HG02588 (cell line): ENCODE measurements around the gene PLAAT1.
A peak's percentile ranks its signal among the peaks of the same experiment; 100 is the strongest.

Source experiments
- ATAC-seq: cut with Tn5 transposase; IDR thresholded peaks from one replicate; pipeline ENCODE4 v1.9.1; 2021; ENCODE audit warnings: mild to moderate bottlenecking, moderate library complexity; ENCODE audit not compliant: unreplicated experiment

PLAAT1 gene

DNA sequence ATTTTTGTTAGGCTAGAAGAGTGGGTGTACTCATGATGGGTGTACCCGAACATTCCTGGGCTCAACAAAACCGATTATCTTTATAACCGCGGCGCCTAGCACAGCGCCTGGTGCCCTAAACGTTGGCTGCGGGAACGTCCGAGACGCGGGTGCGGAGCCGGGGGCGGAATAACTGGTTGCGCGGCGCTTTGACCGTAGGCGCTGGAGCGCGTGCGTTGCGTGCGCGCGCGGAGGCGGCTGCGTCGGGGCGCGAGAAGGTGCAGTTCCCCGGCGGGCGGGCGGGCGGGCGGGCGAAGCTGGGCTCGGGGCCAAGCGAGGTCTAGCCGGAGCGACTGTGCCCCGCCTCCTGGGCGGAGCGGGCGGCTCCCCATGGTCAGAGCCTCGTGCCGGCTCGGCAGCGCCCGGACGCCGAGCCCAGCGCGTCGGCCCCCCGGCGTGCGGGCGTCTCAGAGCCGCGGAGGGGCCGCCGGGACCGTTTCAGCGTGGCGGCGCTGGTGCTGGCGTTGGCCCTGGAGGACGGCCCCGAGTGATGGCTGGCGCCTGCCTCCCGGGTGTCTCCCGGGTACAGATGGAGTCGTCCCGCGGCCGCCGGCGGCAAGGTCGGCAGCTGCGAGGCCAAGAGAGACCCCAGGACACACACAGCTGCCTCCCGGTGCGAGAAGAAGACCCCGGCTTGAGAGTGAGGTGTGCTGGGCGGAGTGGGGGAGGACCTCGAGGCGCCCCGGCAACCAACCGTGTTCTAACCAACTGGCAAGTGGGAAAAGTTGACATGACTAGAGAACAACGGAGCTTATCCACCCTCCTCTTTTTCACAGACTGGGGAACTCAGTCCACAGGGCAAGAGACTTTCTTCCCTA lies at the start of gene PLAAT1:
TSS of gene PLAAT1 (plus strand) at position 373 of the 857 bp plus-strand sequence. CDS start 14,429 bp downstream, outside the sequence.
- ATAC-seq, result peak; percentile 66

DNA sequence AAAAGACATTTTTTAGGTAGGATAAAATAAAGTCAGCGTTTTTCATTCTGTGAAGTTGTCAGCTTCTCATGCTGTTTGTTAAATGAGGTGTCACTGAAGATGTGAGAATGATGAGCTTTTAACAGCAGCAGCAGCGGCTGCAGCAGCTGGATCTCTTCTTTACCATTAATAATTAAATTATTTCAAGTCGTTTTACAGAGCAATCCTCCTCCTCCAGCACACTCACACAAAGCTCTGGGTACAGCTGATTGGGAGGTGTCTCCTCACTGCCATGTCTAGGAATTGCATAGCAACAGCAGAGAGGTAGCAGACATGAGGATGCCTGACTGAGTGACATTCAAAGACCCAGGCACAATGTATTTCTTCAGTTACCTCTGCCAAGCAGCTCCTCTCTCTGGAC lies 46.7 kb upstream of the PLAAT1 start:
- ATAC-seq, result no peak

DNA sequence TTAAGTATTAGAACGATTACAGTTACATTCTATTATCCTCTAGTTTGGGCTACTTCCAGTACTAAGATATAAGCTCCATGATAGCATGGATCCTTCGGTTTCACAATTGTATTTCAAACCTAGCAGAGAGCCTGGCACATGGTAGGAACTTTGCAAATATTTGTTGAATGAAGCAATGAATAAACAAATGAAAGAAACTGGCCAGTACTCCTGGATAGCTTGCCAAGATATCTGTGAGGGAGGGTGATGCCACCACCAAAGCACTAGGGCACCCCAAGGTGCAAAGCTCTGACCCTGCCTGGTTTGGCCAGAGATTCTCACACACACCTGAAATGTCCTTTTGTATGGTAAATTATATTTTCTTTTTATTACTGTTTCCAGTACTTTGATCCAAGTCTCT lies 44.3 kb upstream of the PLAAT1 start:
- ATAC-seq, result no peak

DNA sequence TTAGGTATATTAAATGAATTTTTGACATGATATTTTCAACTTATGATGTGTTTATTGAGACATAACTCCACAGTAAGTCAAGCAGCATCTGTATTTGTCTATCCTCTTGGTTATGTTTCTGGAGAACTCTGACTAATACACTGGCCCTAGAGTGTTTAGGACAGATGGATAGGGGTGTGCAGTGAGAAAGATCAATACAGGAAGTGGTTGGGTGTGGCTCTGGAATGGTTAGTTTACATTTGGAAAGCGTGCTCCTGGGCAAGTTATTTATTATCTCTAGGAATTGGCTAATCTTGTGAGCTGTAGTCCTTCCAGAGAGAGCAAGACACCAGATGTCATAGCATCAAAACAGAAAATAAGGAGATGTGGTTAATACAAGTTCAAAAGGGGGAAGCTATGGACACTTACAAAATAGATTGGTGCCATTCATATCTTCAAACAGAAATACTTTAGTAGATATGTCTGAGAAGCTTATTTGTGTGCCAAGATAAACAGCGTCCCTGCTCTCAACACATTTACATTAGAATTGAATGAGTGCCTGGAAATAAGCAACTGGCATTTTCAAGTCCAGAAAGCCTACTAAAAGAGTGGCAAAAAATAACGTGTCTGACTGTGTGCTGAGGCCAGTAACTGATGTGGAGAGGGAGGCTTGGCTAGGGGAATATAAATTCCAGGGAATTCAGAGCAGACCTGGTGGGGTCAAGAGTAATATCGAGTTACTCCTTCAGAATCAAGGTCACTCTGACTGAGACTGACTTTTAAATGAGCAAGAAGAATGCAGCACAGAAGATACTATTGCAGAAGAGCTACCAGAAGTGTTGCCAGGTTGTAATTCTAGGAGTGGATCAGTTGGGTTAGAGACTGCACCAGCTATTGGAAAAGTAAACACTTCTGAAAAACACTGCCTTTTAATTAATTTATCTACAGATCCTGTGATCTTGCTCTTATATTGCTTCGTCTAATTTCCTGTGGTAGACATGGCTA lies 33.4 kb upstream of the PLAAT1 start:
- no peak for ATAC-seq

DNA sequence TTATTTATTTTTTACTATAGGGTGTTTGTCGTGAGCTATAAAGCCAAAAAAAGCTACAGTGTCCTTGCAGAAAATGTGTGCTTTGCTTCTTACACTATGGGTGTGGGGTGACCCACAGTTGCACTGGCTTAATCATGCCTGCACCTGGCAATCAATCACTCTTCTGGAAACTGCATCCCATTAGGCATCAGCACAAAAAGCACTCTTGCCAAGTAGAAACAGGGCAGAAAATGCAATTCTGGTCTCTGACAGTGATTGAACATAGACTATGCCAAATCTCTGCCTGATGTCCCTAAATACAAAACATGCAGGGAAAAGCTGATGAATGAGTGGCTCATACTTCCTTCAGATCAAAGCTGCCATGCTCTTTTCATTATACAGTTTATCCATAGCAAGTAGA lies 30.4 kb upstream of the PLAAT1 start:
- no peak for ATAC-seq

DNA sequence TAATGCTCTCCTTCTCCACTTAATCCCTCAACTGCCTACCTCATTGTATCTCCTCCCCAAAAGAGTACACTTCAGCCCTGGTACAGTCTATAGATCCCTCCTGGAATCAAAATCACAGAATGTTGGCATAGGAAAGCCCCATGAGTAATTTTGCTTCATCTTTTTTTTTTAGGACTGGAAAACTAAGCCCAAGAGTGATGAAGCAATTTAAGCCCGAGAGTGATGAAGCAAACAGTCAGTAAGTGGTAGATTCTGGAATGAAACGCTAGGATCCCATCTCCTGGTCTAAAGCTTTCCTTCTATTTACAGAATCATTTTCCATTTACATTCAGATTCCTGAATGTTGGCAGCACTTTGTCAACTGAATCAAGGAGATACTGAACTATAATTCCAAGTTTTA lies 29.8 kb upstream of the PLAAT1 start:
- ATAC-seq, result no peak

DNA sequence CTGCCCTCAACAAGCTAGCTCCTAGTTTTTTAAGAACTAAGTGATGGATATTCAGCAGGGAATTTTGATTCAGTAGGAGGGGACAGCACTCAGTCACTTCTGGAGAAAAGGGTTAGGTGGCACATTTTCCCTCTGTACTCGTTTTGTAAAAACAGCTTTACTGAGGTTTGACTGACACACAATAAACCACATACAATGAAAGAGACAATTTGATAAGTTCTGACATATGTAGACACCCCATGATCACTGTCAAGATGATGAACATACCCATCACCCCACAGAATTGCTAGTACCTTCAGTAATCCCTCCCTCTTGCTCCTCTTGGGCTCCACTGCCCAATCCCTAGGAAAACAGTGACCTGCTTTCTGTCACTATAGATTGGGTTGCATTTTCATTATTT lies 29.0 kb upstream of the PLAAT1 start:
- no peak for ATAC-seq

DNA sequence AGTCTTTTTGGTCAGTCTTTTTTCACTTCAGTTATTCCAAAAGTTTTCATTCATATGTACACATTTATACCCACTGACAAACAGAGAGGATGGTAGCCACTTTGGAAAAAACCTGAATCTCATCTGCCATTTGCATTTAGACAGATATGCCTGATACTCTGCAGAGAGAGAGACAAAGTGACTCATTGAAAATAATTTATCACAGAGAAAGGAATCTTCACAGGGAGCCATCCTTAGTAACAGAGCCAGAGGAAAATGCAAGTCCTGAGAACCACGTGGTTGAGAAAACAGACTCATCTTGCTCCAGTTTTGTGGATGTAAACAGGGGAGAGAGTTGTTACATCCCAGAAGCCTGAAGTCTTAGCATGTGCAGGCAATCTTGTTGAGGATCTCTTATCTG lies 28.2 kb upstream of the PLAAT1 start:
- ATAC-seq, result no peak

DNA sequence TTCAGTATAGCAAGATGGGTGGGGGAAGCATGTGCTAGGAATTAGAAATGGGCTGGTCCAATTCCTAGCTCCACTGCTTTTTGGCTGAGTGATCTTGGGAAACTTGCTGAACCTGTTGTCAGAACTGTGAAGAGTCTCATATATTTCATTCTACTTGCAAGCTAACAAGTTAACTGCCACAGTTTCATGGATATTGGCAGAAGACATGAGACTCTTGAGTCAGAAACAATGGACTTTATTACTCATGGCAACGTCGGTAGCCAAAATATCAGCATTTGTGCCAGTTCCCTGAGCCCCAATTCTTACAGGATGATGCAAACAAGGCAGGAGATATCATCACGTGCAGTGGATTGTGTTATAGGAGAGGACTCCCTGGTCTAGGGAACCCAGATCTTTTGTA lies 26.6 kb upstream of the PLAAT1 start:
- no peak for ATAC-seq

DNA sequence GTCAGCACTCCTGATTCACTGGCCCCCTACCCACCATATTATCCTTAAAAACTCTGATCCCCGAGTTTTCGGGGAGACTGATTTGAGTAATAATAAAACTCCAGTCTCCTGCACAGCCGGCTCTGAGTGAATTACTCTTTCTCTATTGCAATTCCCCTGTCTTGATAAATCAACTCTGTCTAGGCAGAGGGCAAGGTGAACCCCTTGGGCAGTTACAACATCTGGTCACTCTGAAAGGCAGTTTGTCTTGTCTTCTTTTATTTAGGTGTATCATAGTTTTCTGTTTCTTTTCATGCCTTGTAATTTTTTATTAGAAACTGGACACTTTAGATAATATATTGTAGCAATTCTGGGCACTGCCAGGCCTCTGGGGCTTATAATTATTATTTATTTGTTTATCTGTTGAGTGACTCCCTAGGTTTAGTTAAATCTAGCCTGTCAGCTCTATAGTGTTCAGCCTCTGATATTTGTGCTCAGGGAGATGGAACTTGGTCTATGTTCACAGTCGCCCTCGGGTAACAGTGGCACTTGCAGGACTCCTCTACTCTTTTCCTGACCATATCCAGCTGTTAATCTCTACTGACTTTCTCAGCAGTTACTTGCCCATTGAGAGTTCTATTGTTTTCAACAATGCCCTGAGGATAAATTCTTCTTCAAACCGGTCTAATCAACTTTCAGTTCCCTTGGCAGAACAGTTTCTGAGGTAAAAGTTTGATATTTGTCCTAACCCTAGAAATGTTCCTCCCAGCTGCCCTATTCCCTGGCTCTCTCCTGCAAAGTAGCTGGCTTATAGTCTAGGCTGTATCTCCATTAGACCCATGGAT lies 15.5 kb upstream of the PLAAT1 start:
- no peak for ATAC-seq

DNA sequence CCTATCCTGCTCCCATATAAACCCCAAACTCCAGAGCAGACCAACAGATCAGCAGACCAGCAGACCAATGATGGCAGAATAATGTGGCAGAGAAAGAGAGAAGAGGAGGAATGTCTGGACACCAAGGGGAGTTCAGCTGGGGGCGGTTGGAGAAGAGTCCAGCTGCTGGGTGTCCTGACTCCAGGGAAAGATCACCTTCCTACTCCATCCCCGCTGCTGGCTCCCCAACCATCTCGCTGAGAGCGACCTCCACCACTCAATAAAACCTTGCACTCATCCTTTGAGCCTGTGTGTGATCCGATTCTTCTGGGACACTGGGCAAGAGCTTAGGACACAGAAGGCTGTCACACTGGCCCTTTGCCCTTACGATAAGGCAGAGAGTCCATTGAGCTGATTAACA lies 12.8 kb upstream of the PLAAT1 start:
- ATAC-seq, result no peak

DNA sequence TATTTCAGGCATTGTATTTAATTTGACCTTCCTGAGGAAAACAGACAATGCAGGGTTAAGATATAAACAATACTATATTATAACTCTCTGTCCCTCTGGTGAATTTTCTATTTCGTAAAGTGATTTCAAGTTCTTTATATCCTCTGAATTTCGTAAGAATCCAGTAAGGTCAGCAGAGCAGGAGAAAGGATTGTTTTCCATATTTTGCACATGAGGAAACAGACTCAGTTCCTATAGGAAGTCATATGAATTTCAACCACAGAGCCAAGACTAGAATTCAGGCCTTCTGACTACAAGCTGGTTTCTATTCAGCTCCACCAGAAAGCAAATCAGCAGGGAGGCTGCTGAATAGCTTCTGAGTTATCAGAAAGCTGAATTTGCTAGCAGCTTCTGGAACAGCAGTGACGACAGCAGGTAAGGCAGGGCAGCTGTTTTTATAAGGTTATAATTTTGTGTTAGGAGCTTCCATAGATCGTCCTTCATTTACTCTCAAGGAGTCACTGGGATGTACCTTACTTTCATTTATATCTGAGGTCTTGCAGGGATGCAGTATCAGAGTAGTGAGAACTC lies 11.1 kb upstream of the PLAAT1 start:
- ATAC-seq, result no peak

DNA sequence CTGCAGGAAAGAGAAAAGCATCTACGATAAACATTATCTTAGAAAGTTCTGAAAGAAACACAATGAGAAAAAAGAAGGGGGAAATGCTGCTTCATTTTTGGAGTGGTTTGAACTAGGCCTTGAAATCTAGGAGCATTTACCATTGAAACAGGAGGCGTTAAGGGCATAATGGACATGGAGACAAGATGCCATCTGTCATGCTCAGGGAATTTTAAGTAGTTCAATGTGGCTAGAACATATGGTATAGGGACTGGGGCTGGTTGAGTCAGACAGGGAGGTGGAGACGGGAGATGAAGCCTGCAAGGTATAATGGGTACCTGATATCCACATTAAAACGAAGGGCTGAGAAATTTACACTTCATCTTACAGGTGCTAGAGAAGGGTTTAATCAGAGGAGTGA lies 10.4 kb upstream of the PLAAT1 start:
- ATAC-seq, result no peak

DNA sequence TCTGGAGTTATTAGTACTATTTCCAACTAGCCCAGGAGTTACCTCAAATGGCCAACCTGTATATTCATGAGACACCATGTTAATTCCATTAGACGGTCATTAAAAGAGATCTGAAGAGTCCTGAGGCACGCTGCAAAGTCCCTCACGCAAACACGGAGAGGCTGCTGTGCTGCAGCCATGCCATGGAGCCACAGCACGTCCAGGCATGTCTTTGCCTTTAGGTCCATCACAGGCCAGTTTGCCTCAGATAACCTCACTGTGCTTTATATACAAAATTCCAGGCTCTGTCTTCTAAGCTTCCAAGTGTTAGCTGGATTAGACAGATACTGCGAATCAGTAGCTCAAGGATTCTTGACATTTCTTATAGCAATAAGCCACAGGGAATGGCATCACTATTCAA lies 9.8 kb upstream of the PLAAT1 start:
- ATAC-seq, result no peak

DNA sequence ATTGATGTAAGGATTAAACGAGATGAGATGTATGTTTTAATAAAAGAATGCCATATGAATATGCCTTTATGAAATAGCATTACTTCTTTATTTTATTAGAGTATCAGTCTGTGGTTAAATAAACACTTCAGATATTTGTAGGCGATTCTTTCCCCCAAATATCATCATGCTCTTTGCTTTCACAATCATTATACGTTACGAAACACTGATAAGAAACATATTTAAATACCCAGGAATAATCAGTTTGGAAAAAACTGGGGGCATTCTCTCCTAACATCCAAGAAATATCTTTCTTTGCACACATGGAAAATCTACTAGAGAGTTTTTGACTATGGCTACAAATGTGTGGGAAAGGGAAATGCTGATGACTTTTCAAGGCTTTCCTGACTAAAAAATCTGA lies 4.4 kb upstream of the PLAAT1 start:
- ATAC-seq, result no peak

DNA sequence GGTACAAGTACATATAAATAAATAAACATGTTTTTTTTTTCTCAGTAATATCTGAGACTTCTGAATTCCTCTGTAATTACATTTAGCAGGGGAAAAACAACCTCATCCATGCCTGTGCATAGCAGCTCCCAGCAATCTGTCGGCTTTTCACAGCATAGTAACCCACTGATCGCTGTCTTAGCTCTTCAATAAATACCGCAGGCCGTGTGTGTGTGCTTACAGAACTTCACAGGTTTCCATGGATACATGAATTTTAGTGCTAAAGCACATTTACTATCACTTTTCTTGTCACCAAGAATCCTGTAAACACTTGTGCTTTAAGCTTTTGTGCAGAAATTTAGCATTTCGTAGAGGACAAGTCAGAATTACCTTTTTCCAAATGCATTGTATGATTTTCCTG lies 4.0 kb upstream of the PLAAT1 start:
- no peak for ATAC-seq

DNA sequence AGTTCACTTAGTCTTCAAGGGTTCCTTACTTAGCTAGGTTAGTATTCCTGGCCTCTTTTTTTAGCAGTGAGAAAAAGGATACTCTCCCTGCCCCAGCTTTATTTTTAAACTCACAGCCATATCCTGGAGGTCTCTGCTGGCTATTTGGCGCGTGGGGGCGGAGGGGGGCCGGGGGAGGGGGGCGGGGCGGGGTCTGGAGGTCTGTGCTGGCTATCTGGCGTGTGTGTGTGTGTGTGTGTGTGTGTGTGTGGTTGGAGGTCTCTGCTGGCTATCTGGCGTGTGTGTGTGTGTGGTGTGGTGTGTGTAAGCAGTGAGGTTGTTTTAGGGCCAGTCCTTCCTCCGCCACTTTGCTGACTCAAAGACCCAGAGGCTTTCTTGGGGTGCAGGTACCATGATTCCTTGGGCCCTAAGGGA lies 579 bp upstream of the PLAAT1 start:
- ATAC-seq, result no peak

DNA sequence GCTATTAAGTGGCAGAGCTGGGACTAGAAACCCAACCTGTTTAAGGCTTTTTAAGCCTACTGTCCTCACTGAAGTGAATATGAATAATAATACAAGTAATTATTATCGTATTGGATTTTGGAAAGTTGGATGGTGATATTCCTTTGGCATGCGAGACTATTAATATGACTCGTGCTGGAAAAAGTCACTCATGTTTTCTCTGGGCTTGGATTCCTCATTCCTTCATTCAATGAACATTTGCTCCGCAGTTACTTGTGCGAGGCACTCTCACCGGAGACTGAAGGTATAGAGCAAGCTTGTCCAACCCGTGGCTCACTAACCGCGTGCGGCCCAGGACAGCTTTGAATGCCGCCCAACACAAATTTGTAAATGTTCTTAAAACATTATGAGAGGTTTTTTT lies 694 bp downstream of the PLAAT1 start:
- ATAC-seq, result no peak

DNA sequence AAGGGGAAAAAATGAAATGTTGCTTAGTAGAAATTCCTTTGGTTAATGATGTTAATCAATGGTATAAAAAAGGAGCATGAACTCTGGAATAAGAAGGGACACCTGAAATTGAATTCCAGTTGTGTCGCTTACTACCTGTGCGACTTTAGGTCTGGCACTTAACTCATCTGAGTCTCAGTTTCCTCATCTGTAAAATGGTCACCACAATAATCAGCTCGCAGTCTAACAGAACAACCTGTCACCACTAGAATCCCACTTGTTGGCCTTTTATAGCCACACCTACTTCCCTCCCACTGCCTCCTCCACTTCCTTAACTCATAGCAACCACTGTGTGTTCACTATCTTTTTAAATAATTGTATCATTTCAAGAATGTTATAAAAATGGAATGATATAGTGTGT lies 2.5 kb downstream of the PLAAT1 start:
- ATAC-seq, result no peak

DNA sequence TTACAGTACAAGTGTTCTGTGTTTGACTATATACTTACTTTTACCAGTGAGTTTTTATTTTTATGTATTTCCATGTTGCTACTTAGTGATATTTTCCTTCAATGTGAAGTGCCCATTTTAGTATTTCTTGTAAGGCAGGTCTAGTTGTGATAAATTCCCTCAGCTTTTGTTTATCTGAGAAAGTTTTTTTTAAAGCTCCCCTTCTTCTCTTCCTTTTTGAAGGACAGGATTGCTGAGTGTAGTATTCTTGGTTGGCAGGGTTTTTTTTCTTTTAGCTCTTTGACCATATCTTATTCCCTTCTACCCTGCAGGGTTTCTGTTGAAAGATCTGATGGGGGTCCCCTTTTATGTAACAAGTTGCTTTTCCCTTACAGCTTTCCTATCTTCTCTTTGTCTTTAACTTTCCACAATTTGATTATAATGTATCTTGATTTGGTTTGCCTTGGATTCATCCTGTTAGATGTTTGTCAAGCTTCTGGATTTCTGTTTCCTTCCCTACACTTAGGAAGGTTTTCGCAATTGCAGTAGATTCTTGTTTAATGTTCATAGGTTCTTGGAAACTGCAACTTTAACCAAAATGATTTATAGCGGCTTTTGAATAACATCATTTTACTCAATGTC lies 7.9 kb downstream of the PLAAT1 start:
- ATAC-seq, result no peak
